GM19043 (cell line): Measurements from ENCODE around the gene ZNF76.

Experiments
- ATAC-seq: cut with Tn5 transposase; IDR thresholded peaks from one replicate; pipeline ENCODE4 v1.9.1; 2021; ENCODE audit warnings: low read depth; ENCODE audit not compliant: unreplicated experiment

ZNF76 gene

GRCh38 chr6:35259194-35259947, at the start of gene ZNF76:
ZNF76 (plus strand) TSS chr6:35259735; CDS start chr6:35281152, 21,417 bp downstream.
- ATAC-seq = peak; percentile 84

- ATAC-seq = no peak
Measured at GRCh38 chr6:35213298-35213791, 46.2 kb upstream of the ZNF76 start.

GRCh38 chr6:35213824-35214756, 45.4 kb upstream of the ZNF76 start, which contains the start of gene SCUBE3:
SCUBE3 (plus strand) TSS chr6:35213956; CDS start chr6:35214419, 463 bp downstream.
- no peak for ATAC-seq

GRCh38 chr6:35214869-35215664, 44.5 kb upstream of the ZNF76 start:
- no peak for ATAC-seq

GRCh38 chr6:35215665-35216411, 43.7 kb upstream of the ZNF76 start:
- ATAC-seq = no peak

GRCh38 chr6:35216412-35216732, 43.2 kb upstream of the ZNF76 start:
- ATAC-seq = no peak

GRCh38 chr6:35216851-35217811, 42.4 kb upstream of the ZNF76 start:
- ATAC-seq = no peak

GRCh38 chr6:35218021-35218420, 41.5 kb upstream of the ZNF76 start:
- ATAC-seq = no peak

GRCh38 chr6:35218456-35218855, 41.1 kb upstream of the ZNF76 start:
- ATAC-seq = no peak

GRCh38 chr6:35219683-35220326, 39.7 kb upstream of the ZNF76 start:
- ATAC-seq = no peak

- no peak for ATAC-seq
Measured at GRCh38 chr6:35220711-35221110, 38.8 kb upstream of the ZNF76 start.

GRCh38 chr6:35223396-35223795, 36.1 kb upstream of the ZNF76 start:
- ATAC-seq = no peak

GRCh38 chr6:35224720-35225119, 34.8 kb upstream of the ZNF76 start:
- ATAC-seq = no peak

- ATAC-seq = no peak
Measured at GRCh38 chr6:35228481-35228880, 31.1 kb upstream of the ZNF76 start.

GRCh38 chr6:35229304-35229703, 30.2 kb upstream of the ZNF76 start:
- no peak for ATAC-seq

- no peak for ATAC-seq
Measured at GRCh38 chr6:35230498-35230897, 29.0 kb upstream of the ZNF76 start.

GRCh38 chr6:35230950-35231349, 28.6 kb upstream of the ZNF76 start:
- no peak for ATAC-seq

- ATAC-seq = no peak
Measured at GRCh38 chr6:35231563-35231962, 28.0 kb upstream of the ZNF76 start.
